NCI-H2081 (cell line): ENCODE results near the gene CCDC192.
"Not testable (repeated sequence)": the region's sequence is repeated elsewhere in the genome, so short reads cannot be mapped to it uniquely, and the experiment has no call there.

Experiments
- DNase-seq, 2 experiments: peaks; one replicate each; lab custom pipeline; 2025; lab: John Stamatoyannopoulos, UW

The CCDC192 gene

DNA sequence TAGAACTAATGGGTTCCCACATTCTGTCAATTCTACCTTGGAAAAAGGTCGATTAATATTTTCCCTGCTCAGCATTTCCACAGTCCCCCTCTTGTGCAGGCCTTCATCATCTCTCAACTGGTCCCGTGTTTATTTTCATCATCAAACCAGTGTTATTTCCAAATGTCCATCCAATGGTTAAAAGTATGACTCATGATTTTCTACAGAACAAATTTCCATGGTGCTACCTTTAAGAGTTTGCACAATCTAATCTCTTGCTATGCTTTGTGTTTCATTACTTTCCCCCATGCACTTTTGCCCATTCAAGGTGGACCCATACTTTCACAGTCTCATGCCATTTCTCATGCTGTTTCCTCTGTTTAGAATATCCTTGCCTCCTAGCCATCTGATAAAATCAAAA, 143.7 kb downstream of the CCDC192 start:
- no peak for DNase-seq

DNA sequence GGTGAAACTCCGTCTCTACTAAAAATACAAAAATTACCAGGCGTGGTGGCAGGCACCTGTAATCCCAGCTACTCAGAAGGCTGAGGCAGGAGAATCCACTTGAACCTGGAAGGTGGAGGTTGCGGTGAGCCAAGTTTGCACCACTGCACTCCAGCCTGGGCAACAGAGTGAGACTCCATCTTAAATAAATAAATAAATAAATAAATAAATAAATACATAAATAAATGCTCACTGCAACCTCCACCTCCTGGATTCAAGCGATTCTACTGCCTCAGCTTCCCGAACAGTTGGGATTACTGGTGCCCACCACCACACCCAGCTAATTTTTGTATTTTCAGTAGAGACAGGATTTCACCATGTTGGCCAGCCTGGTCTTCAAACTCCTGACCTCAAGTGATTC, 144.4 kb downstream of the CCDC192 start:
- DNase-seq, result not testable (repeated sequence)

DNA sequence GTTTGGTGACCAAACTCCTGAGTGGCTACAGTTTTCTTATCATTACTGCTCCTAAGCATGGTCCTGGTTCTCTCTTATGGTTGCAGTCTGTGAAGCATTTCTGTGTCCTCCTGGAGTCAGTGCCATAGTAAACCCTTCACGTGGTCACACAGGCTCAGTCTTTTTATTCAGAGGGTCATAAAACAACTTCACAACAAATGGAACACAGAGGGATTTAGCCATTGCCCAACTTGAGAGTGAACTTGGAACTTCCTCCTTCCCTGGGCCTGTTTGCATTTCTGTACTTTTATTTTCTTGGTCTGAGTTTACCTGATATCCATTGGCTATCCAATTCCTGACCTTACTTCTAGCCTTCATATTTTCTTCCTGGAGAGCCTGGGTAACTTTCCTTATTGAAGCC, 144.9 kb downstream of the CCDC192 start:
- DNase-seq, result no peak

DNA sequence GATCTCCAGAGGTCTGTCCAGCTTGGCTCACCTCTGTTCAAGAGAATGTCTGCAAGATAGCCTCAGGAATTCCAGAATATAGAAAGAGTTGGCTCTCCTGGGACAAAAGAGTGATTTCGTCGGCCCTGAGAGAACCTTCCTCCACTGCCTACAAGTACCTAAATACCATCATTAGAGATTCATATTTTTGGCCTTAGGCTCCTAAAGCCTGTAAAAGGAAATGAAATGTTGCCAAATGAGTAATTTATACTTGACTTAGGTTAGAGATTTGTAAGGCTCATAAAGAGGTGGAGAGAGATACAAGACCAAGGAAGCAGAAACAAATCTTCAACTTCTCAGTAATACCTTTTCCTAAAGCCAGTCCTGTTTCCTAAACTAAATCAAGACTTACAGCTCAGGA, 146.2 kb downstream of the CCDC192 start:
- DNase-seq, result no peak

DNA sequence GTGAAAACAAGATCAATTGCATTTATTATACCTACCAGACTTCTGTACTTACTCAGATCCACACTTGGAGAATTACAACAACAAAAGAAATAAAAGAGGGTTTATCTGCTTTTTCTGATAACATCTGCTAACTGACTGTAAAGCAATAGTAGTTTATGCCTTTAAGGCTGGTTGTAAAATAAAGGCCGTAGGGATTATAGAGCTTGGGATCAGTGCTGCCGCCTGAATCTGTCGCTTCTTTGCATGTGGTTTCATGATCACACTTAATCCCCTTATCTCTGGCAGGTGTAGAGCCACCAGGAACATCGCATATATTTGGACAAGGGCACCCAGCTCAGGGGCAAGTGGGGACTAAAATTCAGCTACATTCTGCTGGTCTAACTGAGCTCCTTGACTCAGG, 146.7 kb downstream of the CCDC192 start:
- no peak for DNase-seq

DNA sequence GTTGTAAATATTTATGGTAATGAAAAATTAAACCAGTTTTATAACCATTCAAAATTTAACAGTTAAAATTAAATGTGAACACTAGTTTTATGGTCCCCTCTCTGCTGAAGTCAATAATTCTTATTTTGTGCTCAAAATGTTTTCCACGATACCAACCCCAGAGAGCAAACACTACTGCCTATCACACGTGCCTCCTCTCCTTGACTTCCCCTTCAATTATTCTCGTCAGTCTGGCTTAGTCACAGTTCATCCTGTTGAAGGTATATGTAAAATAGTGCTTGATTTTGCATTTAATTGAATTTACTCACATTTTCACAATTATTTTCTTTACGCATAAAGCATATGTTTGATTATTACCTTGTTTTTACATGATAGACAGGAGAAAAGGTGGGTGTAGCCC, 148.8 kb downstream of the CCDC192 start:
- no peak for DNase-seq

DNA sequence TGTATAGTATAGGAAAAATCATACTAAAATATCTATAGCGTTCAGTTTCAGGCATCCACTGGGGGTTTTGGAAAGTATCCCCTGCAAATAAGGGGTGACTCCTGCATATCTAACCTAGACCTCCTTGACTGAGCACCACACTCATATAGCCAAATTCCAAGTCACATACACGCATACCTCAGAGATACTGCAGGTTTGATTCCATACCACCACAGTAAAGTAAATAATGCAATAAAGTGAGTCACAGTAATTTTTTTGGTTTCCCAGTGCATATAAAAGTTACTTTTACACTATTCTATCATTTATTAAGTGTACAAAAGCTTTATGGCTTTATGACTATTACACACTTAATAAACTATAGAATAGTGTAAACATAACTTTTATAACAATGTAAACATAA, 151.3 kb downstream of the CCDC192 start:
- DNase-seq, result no peak

DNA sequence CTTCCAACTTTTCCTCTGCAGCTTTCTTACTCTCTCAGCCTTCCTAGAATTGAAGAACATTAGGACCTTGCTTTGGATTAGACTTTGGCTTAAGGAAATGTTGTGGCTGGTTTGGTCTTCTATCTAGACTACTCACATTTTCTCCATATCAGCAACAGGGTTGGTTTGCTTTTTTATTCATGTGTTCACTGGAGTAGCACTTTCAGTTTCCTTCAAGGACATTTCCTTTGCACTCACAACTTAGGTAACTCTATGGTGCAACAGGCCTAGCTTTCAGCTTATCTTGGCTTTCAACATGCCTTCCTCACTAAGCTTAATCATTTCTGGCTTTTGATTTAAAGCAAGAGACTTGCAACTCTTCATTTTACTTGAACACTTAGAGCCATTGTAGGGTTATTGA, 153.1 kb downstream of the CCDC192 start:
- no peak for DNase-seq

DNA sequence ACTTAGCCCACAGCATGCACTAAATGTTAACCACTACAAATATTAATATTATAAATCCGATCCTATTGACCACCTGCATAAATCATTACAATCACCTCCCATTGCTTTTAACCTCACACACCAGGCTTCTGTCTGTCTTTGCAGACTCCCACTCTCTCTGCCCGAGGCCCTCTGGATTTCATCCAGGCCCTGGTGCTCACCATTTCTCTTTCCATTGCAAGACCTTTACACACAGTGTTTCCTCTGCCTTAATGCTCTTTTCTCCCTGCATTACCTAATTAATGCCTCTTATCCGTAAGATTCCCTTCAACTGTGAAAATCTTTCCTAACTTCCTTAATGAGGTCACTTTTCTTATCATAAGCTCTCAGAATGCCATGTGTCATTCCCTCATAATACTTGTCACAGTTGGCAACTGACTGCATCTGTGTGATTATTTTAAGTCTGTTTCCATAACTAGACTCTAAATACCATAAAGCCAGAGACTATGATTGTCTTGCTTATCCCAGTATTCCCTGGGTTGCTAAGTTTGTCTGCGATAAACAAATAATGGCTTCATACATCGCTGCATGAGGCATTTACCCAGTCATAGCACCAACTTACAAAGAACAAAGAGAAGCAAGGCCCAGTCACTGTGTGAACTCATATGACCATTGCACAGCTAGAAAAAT, 155.1 kb downstream of the CCDC192 start:
- no peak for DNase-seq

DNA sequence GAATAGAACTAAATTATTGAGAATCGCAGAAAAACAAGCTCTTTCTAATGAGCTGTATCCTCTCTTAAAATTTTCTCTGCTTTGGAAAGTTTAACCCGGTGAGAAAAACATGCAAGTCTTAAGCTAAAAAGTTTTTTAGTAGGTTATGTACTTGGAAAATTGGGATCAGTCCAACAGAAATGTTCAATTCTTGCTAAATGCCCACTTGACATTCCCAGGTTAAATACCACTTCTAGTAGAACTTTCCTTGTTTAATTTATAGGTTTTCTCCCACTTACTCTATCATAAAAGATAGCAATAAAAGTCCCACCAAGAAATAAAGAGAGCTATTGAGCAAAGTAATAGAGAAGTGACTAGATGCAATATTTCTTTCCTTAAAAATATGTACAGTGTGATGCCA, 157.1 kb downstream of the CCDC192 start:
- DNase-seq, result no peak

DNA sequence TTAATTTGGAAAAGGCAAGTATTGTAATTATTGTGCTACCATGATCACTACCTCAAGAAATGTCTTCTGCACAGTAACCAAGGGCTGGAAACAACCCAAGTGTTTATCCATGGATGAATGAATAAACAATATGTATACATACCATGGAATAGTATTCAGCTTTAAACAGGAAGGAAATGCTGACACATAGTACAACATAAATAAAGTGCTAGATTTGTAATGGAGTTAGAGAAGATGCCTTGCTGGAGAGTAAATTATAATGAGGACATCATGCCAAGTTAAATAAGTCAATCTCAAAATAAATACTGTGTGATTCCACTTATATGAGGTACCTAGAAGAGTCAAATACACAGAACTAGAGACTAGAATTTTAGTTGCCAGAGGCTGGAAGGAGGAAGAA, 160.0 kb downstream of the CCDC192 start:
- no peak for DNase-seq

DNA sequence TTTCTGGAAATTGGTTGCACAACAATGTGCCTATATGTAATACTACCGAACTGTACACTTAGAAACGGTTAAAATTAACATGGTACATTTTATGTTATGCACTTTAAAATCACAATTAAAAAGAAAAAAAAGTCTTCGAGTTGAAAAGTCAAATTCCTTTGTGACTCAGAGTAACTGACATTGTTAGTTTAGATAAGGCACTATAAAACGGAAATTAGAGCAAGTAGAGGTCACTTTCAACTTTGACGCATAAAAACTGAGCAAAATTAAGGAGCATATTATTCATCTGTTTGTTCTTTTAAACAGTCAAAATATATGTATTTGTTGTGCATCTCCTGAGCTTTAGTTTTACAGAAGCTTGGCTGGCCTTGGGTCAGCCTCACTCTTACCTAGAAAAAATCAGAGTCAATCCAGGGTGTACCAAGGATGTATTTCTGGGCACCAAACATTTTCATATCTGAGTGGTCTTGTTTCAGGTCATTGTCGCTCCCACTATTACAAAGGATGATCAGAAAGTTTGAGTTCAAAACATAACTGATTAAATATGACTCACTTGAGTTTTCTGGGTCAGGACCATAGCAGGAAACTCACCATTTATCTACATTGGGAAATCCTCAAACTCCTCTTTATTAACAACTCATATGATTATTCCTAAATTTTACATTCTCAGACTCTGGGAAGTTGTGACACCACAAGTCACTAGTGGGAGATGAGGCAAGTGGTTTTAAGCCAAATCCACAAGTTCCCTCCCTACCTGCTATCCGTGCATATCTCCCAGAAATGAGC, 160.6 kb downstream of the CCDC192 start:
- DNase-seq, result no peak

DNA sequence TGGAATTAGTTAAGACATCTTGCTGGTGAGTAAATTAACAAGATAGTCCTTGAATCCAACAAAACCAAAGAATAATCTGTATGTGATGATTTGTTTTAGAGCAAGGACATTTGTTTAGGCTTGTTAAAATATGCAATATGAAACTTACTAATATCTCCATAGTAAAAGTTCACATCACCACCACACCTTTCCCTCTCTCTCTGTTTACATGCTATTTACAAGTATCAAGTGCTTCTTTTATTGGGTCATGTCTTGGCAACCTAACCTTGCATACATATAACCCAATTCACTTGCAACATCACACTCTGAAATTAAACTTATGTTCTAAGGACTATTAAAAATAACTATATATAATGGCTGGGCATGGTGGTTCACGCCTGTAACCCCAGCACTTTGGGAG, 161.3 kb downstream of the CCDC192 start:
- no peak for DNase-seq

DNA sequence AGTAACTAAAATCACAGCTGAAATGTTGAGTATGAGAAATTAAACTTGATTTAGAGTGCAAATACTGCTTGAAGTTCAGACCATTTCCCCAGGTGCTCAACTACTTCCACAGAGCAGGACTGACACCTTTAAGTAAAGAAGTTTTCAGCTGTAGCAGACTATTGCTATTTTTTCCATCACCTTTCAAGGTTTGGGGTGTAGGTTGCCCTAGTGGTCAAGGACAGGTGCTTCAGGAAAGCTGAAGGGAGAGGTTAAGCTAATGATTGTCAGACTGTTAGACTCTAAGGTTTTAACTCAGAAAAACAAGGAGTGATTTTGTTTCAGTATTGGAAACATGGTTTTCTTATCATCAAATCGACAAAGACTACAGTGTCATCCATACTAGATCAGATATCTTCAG, 162.1 kb downstream of the CCDC192 start:
- DNase-seq, result no peak

DNA sequence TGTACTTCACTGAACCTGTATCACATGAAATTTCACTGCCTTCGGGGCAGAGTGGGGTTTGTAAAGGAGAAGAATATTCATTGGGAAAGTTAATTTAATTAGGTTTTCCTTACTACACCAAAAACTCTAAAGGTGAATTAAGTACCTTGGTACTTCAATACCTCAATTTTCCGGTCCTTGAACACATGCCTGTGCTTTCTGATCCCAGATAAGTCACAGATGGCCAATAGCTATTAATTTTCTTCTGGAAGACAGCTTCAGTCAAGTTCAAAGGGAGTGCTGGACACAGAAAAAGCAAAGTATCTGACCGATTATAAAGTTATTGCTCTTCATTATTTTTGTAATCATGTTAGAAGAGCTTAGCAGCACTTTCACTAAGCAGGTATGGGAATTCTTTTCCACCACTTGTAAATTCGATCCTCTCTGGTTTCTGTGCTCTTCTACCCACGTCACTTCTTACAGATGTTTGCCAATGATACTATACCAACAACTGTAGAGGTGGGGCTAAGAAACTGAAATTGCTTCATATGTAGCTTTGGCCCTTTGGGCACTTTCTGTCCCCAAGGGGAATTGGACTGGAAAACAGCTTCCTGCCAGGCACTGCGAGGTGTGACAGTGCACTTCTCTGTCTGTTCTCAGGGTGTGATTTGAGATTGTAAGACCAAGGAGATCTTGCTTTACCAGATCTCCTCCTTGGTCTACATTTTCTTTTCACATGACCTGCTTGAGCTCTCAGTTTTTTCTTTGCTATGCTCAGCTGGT, 164.0 kb downstream of the CCDC192 start:
- no peak for DNase-seq

DNA sequence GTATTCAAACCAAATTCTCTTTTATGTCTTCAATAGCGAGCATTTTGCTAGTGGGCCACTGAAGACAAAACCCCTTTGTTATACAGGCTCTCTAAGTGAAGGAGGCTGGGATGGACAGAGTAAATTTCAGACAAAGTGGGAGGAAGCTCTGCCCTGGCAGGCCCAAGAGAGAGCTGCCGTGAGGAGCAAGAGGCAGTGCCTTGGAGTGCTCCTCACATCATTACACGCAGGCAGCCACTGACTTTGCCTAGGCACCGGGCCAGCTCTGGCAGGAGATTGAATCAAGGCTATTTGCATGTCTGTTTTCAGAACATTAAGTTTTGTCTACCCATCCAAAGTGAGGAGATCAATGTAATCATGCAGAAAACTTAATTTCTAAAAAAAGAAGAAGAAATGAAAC, 167.7 kb downstream of the CCDC192 start:
- no peak for DNase-seq

DNA sequence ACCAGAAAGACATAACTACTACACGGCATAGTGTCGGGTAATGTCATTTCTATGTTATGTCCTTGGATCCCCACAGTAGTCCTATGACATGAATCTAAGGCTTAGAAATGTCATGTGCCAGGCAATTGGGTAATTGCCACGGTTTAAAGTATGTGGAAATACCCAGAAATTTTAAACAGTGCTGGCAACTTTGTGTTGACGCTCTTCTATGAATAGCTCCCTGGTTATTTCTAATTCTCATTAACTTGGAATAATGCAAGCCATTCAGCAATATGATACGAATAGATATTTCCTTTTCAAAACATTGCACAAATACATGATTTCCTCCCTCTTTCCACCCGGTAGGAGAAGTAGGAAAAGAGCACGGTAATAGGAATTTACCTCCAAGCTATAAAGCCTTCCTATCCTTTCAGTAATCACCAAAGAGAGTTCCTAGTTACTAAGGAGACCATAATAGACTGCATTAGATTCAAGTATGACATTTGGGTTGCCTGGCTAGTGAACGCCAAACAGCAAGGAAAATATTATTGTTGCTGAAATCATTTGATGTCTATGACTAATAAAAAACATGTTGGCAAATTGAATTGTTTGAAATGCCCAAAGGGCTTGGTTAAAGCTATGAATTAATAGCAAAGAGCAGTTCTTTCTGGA, 168.4 kb downstream of the CCDC192 start:
- no peak for DNase-seq

DNA sequence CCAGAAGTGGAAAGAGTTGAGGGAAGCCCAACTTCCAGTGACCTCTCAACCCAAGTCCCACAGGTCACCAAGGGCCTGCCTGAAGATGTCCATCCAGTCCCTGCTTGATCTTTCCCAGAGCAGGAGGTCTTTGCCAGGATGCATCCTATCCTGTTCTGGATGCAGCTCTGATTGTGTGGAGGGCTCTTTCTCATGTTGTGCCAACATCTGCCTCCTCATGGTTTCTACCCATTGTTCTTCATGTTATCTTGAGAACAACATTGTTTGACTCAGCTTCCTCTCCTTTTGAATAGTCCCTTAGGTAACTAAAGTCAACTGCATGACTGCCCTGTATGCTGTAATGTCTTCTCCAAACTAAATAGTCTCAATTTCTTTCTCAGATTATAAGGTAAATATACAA, 169.3 kb downstream of the CCDC192 start:
- no peak for DNase-seq

DNA sequence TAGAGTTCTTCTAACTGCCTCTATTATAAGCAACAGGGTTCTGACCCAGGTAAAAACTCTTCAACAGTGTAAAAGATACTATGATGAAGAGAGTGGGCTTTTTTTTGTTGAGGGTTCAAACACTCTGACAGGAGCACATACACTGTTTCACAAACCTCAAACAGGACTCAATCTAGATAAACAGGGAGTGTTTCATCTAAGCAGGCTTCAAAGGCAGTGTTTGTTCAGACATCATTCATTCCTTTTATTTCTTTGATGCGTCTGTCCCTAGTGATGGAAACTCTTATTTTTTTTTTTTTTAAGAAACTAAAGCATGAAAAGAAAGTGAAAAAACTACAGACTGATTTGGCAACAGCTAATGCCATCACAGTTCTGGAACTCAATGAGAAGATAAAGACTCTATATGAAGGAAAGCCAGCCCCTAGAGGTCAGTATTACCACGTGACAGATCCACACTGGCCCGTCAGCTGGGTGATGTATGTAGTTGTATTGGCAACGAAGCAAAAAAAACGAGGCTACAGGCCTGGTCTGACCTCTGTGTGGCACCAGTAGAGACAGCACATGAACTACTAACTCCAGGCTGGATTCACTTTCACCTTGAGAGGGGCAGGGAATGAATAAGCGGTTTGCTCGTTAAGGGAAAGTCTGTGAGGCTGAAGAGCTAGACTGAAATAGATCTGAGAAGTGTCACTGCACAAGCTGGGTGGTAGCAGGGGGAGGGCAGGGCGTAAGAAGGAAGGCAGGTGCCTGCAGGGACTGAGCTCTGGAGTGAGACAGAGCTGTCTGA, 172.2 kb downstream of the CCDC192 start:
- DNase-seq, result peak; percentile 37 to 63

DNA sequence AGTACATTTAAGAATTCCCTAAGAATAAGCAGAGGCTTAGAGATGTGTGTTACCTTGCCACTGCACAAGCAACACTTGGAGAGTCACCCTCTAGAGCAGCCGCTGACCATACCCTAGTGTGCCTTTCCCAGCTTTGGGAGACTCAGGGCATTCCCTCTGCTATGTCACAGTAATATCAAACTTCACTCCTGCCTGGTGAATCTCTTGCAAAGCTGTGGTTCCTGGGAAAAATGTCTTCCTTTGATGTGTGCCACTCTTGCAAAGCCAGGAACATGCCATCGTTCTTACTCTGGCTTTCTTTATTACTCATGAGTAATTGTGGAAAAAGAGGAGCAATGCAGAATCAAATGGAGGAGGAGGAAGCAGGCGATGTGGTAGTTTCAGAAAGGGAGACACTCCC, 173.2 kb downstream of the CCDC192 start:
- no peak for DNase-seq

DNA sequence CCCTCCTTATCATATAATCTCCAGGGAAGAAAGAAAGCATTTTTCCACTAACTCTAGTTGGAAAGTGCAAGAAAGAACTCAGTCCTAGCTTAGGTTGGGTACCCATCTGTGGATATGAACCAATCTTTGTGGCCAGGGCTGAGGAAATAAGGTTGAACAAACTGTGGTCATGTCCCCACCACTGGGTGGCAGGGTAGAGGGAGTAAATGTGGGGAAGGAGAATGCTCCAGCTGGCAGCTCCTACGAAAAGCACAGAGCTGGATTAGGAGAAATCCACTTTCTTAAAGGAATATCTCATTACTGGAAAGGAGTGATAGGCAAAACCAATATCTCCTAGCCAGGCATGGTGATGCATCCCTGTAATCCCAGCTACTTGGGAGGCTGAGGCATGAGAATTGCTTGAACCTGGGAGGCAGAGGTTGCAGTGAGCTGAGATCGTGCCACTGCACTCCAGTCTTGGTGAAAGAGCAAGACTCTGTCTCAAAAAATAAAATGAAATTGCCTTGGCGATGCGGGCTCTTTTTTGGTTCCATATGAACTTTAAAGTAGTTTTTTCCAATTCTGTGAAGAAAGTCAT, 175.1 kb downstream of the CCDC192 start:
- DNase-seq, result peak; percentile 16 to 35
